ENCODE results near the gene KIAA1958.
A peak's percentile ranks its signal among the peaks of the same experiment; 100 is the strongest.

Gene KIAA1958

GRCh38 chr9:112571624-112572355, 85.2 kb downstream of the KIAA1958 start:
- Mint-ChIP-seq H3K27me3 (ENCODE audit: low read depth) (no peaks in the 10 kb centered on the region), H3K27ac (peak overlapping the region; percentile 33 to 72 (median 44))

DNA sequence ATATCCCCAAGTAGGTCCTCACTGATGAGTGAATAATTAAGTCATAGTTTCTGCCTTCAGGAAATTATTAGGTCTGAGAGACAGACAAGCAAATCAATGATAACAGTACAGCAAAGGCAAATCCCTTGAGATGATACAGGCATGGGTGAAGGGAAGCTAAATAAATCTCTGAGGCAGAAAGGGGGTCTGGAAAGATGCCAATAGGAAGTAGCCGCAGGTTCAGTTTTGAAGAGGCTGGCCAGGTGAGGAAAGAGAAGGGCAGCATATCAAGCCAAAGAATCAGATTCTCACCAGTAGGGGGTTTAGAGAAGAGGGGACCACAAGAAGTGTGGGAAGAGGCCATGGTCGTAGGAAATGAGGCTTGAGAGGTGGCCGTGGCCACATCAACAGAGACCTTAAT, 85.8 kb downstream of the KIAA1958 start:
- TF ChIP-seq, protein P1, sequence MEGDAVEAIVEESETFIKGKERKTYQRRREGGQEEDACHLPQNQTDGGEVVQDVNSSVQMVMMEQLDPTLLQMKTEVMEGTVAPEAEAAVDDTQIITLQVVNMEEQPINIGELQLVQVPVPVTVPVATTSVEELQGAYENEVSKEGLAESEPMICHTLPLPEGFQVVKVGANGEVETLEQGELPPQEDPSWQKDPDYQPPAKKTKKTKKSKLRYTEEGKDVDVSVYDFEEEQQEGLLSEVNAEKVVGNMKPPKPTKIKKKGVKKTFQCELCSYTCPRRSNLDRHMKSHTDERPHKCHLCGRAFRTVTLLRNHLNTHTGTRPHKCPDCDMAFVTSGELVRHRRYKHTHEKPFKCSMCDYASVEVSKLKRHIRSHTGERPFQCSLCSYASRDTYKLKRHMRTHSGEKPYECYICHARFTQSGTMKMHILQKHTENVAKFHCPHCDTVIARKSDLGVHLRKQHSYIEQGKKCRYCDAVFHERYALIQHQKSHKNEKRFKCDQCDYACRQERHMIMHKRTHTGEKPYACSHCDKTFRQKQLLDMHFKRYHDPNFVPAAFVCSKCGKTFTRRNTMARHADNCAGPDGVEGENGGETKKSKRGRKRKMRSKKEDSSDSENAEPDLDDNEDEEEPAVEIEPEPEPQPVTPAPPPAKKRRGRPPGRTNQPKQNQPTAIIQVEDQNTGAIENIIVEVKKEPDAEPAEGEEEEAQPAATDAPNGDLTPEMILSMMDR (IDR thresholded peaks at IDR 0.05; ENCODE audit: unreplicated experiment in 3 of 3): no peak
- H3K9me3 Mint-ChIP-seq: no peaks in the 10 kb centered on the region
- H3K27me3 Mint-ChIP-seq (ENCODE audit: low read depth): no peaks in the 10 kb centered on the region

More at GRCh38 chr9:112571624-112572355, 85.2 kb downstream of the KIAA1958 start:
- Mint-ChIP-seq H3K36me3 (ENCODE audit: low read depth) (peaks cover 35% of the 10 kb centered on the region), H3K4me1 (peaks cover 31% of the 10 kb centered on the region), H3K9me3 (no peaks in the 10 kb centered on the region), H3K4me3 (no peak overlapping the region)
- TF ChIP-seq, protein P1 (IDR thresholded peaks at IDR 0.05; ENCODE audit: unreplicated experiment in 3 of 3): no peak

DNA sequence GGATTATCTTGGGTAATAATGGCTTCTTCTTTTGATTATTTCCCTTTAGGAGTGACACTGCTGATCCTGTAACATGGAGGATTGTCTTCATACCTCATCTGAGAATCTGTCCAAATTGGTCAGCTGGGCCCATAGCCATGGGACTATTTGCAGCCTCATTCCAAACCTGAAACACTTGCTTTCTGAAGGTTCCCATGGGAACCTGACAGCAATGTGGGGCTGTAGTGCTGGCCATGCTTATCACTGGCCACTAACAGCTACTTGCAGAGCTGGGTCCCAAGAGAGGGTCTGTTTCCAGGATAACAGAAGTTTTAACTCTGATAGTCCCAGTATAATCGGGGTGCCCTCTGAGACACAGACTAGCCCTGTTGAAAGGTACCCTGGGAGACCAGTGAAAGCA, 87.4 kb downstream of the KIAA1958 start:
- H3K36me3 Mint-ChIP-seq (ENCODE audit: low read depth): peaks cover 35% of the 10 kb centered on the region
- H3K9me3 Mint-ChIP-seq: no peaks in the 10 kb centered on the region
- TF ChIP-seq, protein P1 (IDR thresholded peaks at IDR 0.05; ENCODE audit: unreplicated experiment in 3 of 3): no peak
- H3K27me3 Mint-ChIP-seq (ENCODE audit: low read depth): no peaks in the 10 kb centered on the region
- no peak overlapping the region for H3K4me3 Mint-ChIP-seq
- H3K27ac Mint-ChIP-seq: no peak overlapping the region
- peaks cover 37% of the 10 kb centered on the region for H3K4me1 Mint-ChIP-seq

More for the DNA sequence above, 85.8 kb downstream of the KIAA1958 start:
- peaks cover 35% of the 10 kb centered on the region for H3K36me3 Mint-ChIP-seq (ENCODE audit: low read depth)
- H3K27ac Mint-ChIP-seq: peak overlapping the region; percentile 33 to 72 (median 44)
- H3K4me3 Mint-ChIP-seq: no peak overlapping the region
- peaks cover 32% of the 10 kb centered on the region for H3K4me1 Mint-ChIP-seq

DNA sequence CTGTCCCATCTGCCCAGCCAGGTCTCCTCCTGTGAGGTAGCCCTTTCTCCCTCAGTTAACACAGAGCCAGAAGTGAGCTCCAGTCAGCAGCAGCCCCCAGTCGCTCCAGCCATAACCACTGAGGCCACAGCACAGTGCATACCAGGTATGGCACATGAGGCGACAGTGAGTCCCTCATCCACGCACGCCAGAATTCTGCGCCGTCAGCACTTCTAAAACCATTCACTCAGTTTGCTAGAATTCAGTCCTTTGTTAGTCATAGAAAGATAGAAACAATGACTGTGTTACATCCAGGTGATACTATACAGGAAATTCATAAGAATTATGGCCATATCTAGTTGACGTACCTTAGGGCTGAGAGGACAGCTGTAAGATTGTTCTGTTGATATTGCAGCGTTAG, 88.5 kb downstream of the KIAA1958 start:
- H3K4me3 Mint-ChIP-seq: no peak overlapping the region
- TF ChIP-seq, protein P1 (IDR thresholded peaks at IDR 0.05; ENCODE audit: unreplicated experiment in 3 of 3): no peak
- H3K36me3 Mint-ChIP-seq (ENCODE audit: low read depth): peaks cover 35% of the 10 kb centered on the region
- peaks cover 37% of the 10 kb centered on the region for H3K4me1 Mint-ChIP-seq
- H3K9me3 Mint-ChIP-seq: no peaks in the 10 kb centered on the region
- no peak overlapping the region for H3K27ac Mint-ChIP-seq
- no peaks in the 10 kb centered on the region for H3K27me3 Mint-ChIP-seq (ENCODE audit: low read depth)

DNA sequence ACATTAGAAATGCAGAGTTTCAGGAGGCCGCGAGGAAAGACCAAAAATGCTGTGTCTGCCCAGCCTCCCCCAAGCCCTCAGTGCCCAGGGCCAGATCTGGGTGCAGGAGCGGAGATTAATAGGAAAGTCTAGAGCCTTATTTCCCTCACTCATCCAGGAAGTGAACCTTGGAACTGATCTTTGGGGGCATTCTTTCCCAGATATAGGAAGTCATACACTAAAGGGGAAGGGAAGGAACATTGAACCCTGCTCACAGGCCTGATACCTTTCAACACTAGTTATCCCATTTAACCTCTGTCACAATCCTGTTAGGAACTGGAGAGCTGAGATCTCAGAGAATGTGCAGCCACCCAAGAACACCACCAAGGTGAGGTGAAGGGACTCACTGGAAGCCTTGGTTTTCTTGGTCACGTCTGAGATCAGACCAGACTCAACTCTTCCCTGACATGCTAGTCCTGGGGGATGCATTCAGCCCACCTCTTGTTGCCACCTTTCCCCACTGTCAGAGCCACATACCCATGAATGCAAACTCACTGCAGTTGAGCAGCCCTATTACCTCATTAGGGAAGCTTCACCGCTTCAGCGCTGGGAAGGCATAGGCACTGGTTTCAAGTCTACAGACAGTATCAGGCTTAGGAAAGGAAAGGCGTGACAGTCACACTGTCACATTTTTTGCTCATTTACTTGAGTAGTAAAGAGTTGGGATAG, 95.0 kb downstream of the KIAA1958 start:
- no peaks in the 10 kb centered on the region for H3K9me3 Mint-ChIP-seq
- no peaks in the 10 kb centered on the region for H3K27me3 Mint-ChIP-seq (ENCODE audit: low read depth)
- H3K36me3 Mint-ChIP-seq (ENCODE audit: low read depth): peaks cover 2% of the 10 kb centered on the region
- TF ChIP-seq, protein P1 (IDR thresholded peaks at IDR 0.05; ENCODE audit: unreplicated experiment in 3 of 3): no peak
- peaks cover 10% of the 10 kb centered on the region for H3K4me1 Mint-ChIP-seq
- no peak overlapping the region for H3K4me3 Mint-ChIP-seq
- no peak overlapping the region for H3K27ac Mint-ChIP-seq

Data from nephron (organoid).